ENCODE data around the gene ATP10A.
"Not testable (repeated sequence)": the region's sequence is repeated elsewhere in the genome, so short reads cannot be mapped to it uniquely, and the experiment has no call there.

The ATP10A gene

GRCh38 chr15:25764980-25765735 is 98.0 kb downstream of the ATP10A start:
- Histone ChIP-seq H3K27ac (no peak overlapping the region), H3K27me3 (no peaks in the 10 kb centered on the region), H3K4me3 (ENCODE audit: low read depth in 1 of 2, low read length in 1 of 2) (no peak overlapping the region), H3K4me1 (ENCODE audit: control insufficient read depth in 1 of 2, insufficient read depth in 1 of 2, low read depth in 1 of 2, low read length in 1 of 2) (no peaks in the 10 kb centered on the region), H3K36me3 (no peaks in the 10 kb centered on the region), H3K9me3 (no peaks in the 10 kb centered on the region)
- TF ChIP-seq CTCF (IDR thresholded peaks at IDR 0.05): no peak

GRCh38 chr15:25763954-25764353 is 99.2 kb downstream of the ATP10A start:
- Histone ChIP-seq H3K36me3 (no peaks in the 10 kb centered on the region), H3K27ac (no peak overlapping the region), H3K4me1 (ENCODE audit: control insufficient read depth in 1 of 2, insufficient read depth in 1 of 2, low read depth in 1 of 2, low read length in 1 of 2) (no peaks in the 10 kb centered on the region), H3K4me3 (ENCODE audit: low read depth in 1 of 2, low read length in 1 of 2) (no peak overlapping the region), H3K9me3 (no peaks in the 10 kb centered on the region), H3K27me3 (no peaks in the 10 kb centered on the region)
- TF ChIP-seq CTCF (IDR thresholded peaks at IDR 0.05): no peak

- Histone ChIP-seq H3K27ac (no peak overlapping the region), H3K9me3 (no peaks in the 10 kb centered on the region), H3K4me1 (ENCODE audit: control insufficient read depth in 1 of 2, insufficient read depth in 1 of 2, low read depth in 1 of 2, low read length in 1 of 2) (no peaks in the 10 kb centered on the region), H3K36me3 (no peaks in the 10 kb centered on the region), H3K4me3 (ENCODE audit: low read depth in 1 of 2, low read length in 1 of 2) (no peak overlapping the region), H3K27me3 (no peaks in the 10 kb centered on the region)
- no peak for TF ChIP-seq CTCF (IDR thresholded peaks at IDR 0.05)
These were observed 99.8 kb downstream of the ATP10A start for GRCh38 chr15:25763331-25763751.

GRCh38 chr15:25761971-25762662 is 101.0 kb downstream of the ATP10A start:
- TF ChIP-seq CTCF (IDR thresholded peaks at IDR 0.05): no peak

GRCh38 chr15:25759421-25759820 is 103.7 kb downstream of the ATP10A start:
- Histone ChIP-seq H3K9me3 (no peaks in the 10 kb centered on the region), H3K27ac (no peak overlapping the region), H3K27me3 (no peaks in the 10 kb centered on the region), H3K36me3 (no peaks in the 10 kb centered on the region), H3K4me3 (ENCODE audit: low read depth in 1 of 2, low read length in 1 of 2) (no peak overlapping the region), H3K4me1 (ENCODE audit: control insufficient read depth in 1 of 2, insufficient read depth in 1 of 2, low read depth in 1 of 2, low read length in 1 of 2) (no peaks in the 10 kb centered on the region)
- no peak for TF ChIP-seq CTCF (IDR thresholded peaks at IDR 0.05)

More at GRCh38 chr15:25761971-25762662, 101.0 kb downstream of the ATP10A start:
- Histone ChIP-seq H3K9me3 (no peaks in the 10 kb centered on the region), H3K27ac (no peak overlapping the region), H3K4me3 (ENCODE audit: low read depth in 1 of 2, low read length in 1 of 2) (no peak overlapping the region), H3K27me3 (no peaks in the 10 kb centered on the region), H3K36me3 (no peaks in the 10 kb centered on the region), H3K4me1 (ENCODE audit: control insufficient read depth in 1 of 2, insufficient read depth in 1 of 2, low read depth in 1 of 2, low read length in 1 of 2) (no peaks in the 10 kb centered on the region)

GRCh38 chr15:25758612-25759011 is 104.5 kb downstream of the ATP10A start:
- not testable (repeated sequence) for H3K27ac ChIP-seq; H3K36me3 ChIP-seq; H3K4me1 ChIP-seq (ENCODE audit: control insufficient read depth in 1 of 2, insufficient read depth in 1 of 2, low read depth in 1 of 2, low read length in 1 of 2); H3K4me3 ChIP-seq (ENCODE audit: low read depth in 1 of 2, low read length in 1 of 2); H3K27me3 ChIP-seq; H3K9me3 ChIP-seq
